ENCODE data around the gene BTAF1.
"Not testable (repeated sequence)": the region's sequence is repeated elsewhere in the genome, so short reads cannot be mapped to it uniquely, and the experiment has no call there.

GRCh38 chr10:91894261-91894685 is 29.3 kb upstream of the BTAF1 start:
- not testable (repeated sequence) for TF ChIP-seq POLR2A (IDR thresholded peaks at IDR 0.05; ENCODE audit: low read length); GATA1 (IDR thresholded peaks at IDR 0.05; ENCODE audit: low read depth, low read length)

All from erythroblast (primary cell).